Chondrocyte (in vitro differentiated cells): ENCODE results near the gene ZNRD2. TPM values are rescaled to one million over a fixed set of nuclear protein-coding genes. Genes with fewer than 3 reads are reported as not detected.

Experiments
- DNase-seq: peaks from one replicate; pipeline ENCODE4 v3.0.0; 2021; ENCODE audit warnings: mixed read lengths, low spot score
- H3K27ac Mint-ChIP-seq: one replicate; pipeline ENCODE4 v1.8.0; 2021; ENCODE audit warnings: mild to moderate bottlenecking, moderate library complexity, mixed read lengths; ENCODE audit not compliant: unreplicated experiment
- H3K27me3 Mint-ChIP-seq: 2 replicates; pipeline ENCODE4 v1.8.0; 2021; ENCODE audit warnings: low read depth, mixed read lengths
- H3K36me3 Mint-ChIP-seq: 2 replicates; pipeline ENCODE4 v1.8.0; 2021; ENCODE audit warnings: low read depth, mixed read lengths
- H3K4me1 Mint-ChIP-seq: 2 replicates; pipeline ENCODE4 v1.8.0; 2021; ENCODE audit warnings: low read depth, mild to moderate bottlenecking, mixed read lengths
- H3K4me3 Mint-ChIP-seq: one replicate; pipeline ENCODE4 v1.8.0; 2021; ENCODE audit warnings: mild to moderate bottlenecking, moderate library complexity, mixed read lengths; ENCODE audit not compliant: unreplicated experiment
- H3K9me3 Mint-ChIP-seq: 2 replicates; pipeline ENCODE4 v1.8.0; 2021; ENCODE audit warnings: low read depth, mixed read lengths
- CTCF ChIP-seq: fragments of 200-600 bp; sonication (generic); IDR thresholded peaks from 2 replicates; pipeline ENCODE4 v1.5.0; 2021; ENCODE audit warnings: antibody characterized with exemption, mild to moderate bottlenecking, moderate library complexity
- total RNA-seq: library from RNA; stranded (reverse); gene quantifications from 3 replicates; pipeline ENCODE4 v1.2.1, GENCODE V29; 2021

Gene ZNRD2
- total RNA-seq, 1 donor from 2014 or later = 26.4 TPM

GRCh38 chr11:65621460-65621859 lies 51.2 kb downstream of the ZNRD2 start:
- no peaks in the 10 kb centered on the region for H3K27me3 Mint-ChIP-seq
- no peak for DNase-seq
- H3K27ac Mint-ChIP-seq = no peak overlapping the region
- TF ChIP-seq CTCF = no peak
- H3K9me3 Mint-ChIP-seq = no peaks in the 10 kb centered on the region
- H3K4me1 Mint-ChIP-seq = peaks cover 8% of the 10 kb centered on the region
- no peak overlapping the region for H3K4me3 Mint-ChIP-seq
- peaks cover 15% of the 10 kb centered on the region for H3K36me3 Mint-ChIP-seq

Other genes with a start within 250 kb of the ZNRD2 start
- gene DPF2, start 236.6 kb upstream of the ZNRD2 start, total RNA-seq = 49.7 to 52.3 TPM (median 49.9 TPM) in 3 replicates
- 0.10 to 0.18 TPM in 2 of 3 replicates, not detected in the other for gene TIGD3, start 215.7 kb upstream of the ZNRD2 start, total RNA-seq
- gene SLC25A45, start 187.8 kb upstream of the ZNRD2 start, total RNA-seq = 11.7 to 14.4 TPM (median 13.1 TPM) in 3 replicates
- gene FRMD8, start 183.8 kb upstream of the ZNRD2 start, total RNA-seq = 43.6 to 49.6 TPM (median 45.5 TPM) in 3 replicates
- 333 to 440 TPM (median 377 TPM) in 3 replicates for gene NEAT1, start 147.7 kb upstream of the ZNRD2 start, total RNA-seq
- 11,810 to 14,376 TPM (median 12,130 TPM) in 3 replicates for gene MALAT1, start 71.4 kb upstream of the ZNRD2 start, total RNA-seq
- gene SCYL1, start 45.4 kb upstream of the ZNRD2 start, total RNA-seq = 108 to 123 TPM (median 120 TPM) in 3 replicates
- 264 to 272 TPM (median 271 TPM) in 3 replicates for gene LTBP3, start 12.1 kb upstream of the ZNRD2 start, total RNA-seq
- gene FAM89B, start 2.1 kb downstream of the ZNRD2 start, total RNA-seq = 84.8 to 91.9 TPM (median 86.8 TPM) in 3 replicates
- 28.1 to 82.0 TPM (median 81.3 TPM) in 3 replicates for gene EHBP1L1, start 5.6 kb downstream of the ZNRD2 start, total RNA-seq
- gene KCNK7, start 25.3 kb downstream of the ZNRD2 start, total RNA-seq = 0.22 to 0.44 TPM in 2 of 3 replicates, not detected in the other
- 30.2 to 34.6 TPM (median 31.6 TPM) in 3 replicates for gene MAP3K11, start 43.7 kb downstream of the ZNRD2 start, total RNA-seq
- gene PCNX3, start 45.3 kb downstream of the ZNRD2 start, total RNA-seq = 32.6 to 57.7 TPM (median 36.3 TPM) in 3 replicates
- gene SIPA1, start 67.6 kb downstream of the ZNRD2 start, total RNA-seq = 22.7 to 33.3 TPM (median 27.4 TPM) in 3 replicates
- 65.3 to 73.6 TPM (median 72.7 TPM) in 3 replicates for gene RELA, start 92.4 kb downstream of the ZNRD2 start, total RNA-seq
- 39.9 to 53.6 TPM (median 43.2 TPM) in 3 replicates for gene KAT5, start 141.8 kb downstream of the ZNRD2 start, total RNA-seq
- 39.3 to 56.9 TPM (median 42.7 TPM) in 3 replicates for gene RNASEH2C, start 150.3 kb downstream of the ZNRD2 start, total RNA-seq
- 13.8 to 14.6 TPM (median 14.1 TPM) in 3 replicates for gene AP5B1, start 210.5 kb downstream of the ZNRD2 start, total RNA-seq
- gene OVOL1, start 216.6 kb downstream of the ZNRD2 start, total RNA-seq = 0.12 TPM in 1 of 3 replicates, not detected in the others